Hepatocyte (in vitro differentiated cells): ENCODE measurements around the gene MAPK4. TPM values are rescaled to one million over a fixed set of nuclear protein-coding genes. Genes with fewer than 3 reads are reported as not detected.

Source experiments
- DNase-seq: peaks from one replicate; pipeline ENCODE4 v3.0.0-alpha.2; 2016; ENCODE audit warnings: low spot score
- H2AFZ ChIP-seq: fragments of 200-600 bp; sonication (generic); 2 replicates; pipeline ENCODE4 v1.6.0; 2016; ENCODE audit warnings: antibody characterized with exemption, mild to moderate bottlenecking
- H3K27ac ChIP-seq: fragments of 200-600 bp; sonication (generic); 2 replicates; pipeline ENCODE4 v1.5.1; 2016; ENCODE audit warnings: mild to moderate bottlenecking
- H3K27me3 ChIP-seq: fragments of 200-600 bp; sonication (generic); 2 replicates; pipeline ENCODE4 v1.6.1; 2016
- H3K36me3 ChIP-seq: fragments of 200-600 bp; sonication (generic); replicated peaks from 2 replicates; pipeline ENCODE4 v1.5.1; 2016; ENCODE audit warnings: low read depth; ENCODE audit not compliant: insufficient read depth
- H3K4me1 ChIP-seq: fragments of 200-600 bp; sonication (generic); 2 replicates; pipeline ENCODE4 v1.5.1; 2016; ENCODE audit warnings: mild to moderate bottlenecking, moderate library complexity; ENCODE audit not compliant: insufficient read depth
- H3K4me2 ChIP-seq: fragments of 200-600 bp; sonication (generic); 2 replicates; pipeline ENCODE4 v1.6.0; 2016
- H3K4me3 ChIP-seq: fragments of 200-600 bp; sonication (generic); 2 replicates; pipeline ENCODE4 v1.5.1; 2016; ENCODE audit warnings: mild to moderate bottlenecking
- H3K79me2 ChIP-seq: fragments of 200-600 bp; sonication (generic); 2 replicates; pipeline ENCODE4 v1.6.0; 2017; ENCODE audit warnings: mild to moderate bottlenecking
- H3K9me2 ChIP-seq: fragments of 200-600 bp; sonication (generic); replicated peaks from 2 replicates; pipeline ENCODE4 v1.6.0; 2017; ENCODE audit warnings: mild to moderate bottlenecking; ENCODE audit not compliant: insufficient read depth
- H3K9me3 ChIP-seq: fragments of 200-600 bp; sonication (generic); 2 replicates; pipeline ENCODE4 v1.5.1; 2016; ENCODE audit warnings: low read depth, mild to moderate bottlenecking
- H4K20me1 ChIP-seq: fragments of 200-600 bp; sonication (generic); 2 replicates; pipeline ENCODE4 v1.6.0; 2016; ENCODE audit warnings: mild to moderate bottlenecking; ENCODE audit not compliant: insufficient read depth, poor library complexity, severe bottlenecking
- CTCF ChIP-seq: fragments of 200-600 bp; sonication (generic); IDR thresholded peaks from 2 replicates; pipeline ENCODE4 v1.5.1; 2016; ENCODE audit warnings: antibody characterized with exemption, mild to moderate bottlenecking; ENCODE audit not compliant: poor library complexity
- EZH2 ChIP-seq: fragments of 200-600 bp; sonication (generic); IDR thresholded peaks from 2 replicates; pipeline ENCODE4 v1.6.1; 2016; ENCODE audit warnings: antibody characterized with exemption, mild to moderate bottlenecking, borderline replicate concordance
- EZH2phosphoT487 ChIP-seq: fragments of 200-600 bp; sonication (generic); IDR thresholded peaks from one replicate; pipeline ENCODE4 v1.6.1; 2018; ENCODE audit warnings: antibody characterized with exemption, mild to moderate bottlenecking, low read depth, moderate library complexity; ENCODE audit not compliant: unreplicated experiment, severe bottlenecking
- WGBS: methylation state at CpG from one replicate; pipeline ENCODE4 v1.1.6; 2016; ENCODE audit warnings: low lambda C conversion rate; ENCODE audit errors: missing lambda C conversion rate; 5-methylcytosine and 5-hydroxymethylcytosine counted together
- polyA plus RNA-seq: library from polyadenylated mRNA; unstranded; fragments of >200 nt; fragmentation: Nextera tagmentation; extraction: Ambion mirVana; gene quantifications from 2 replicates; pipeline ENCODE4 v1.2.1, GENCODE V29; 2016
- total RNA-seq: library from RNA; depleted of rRNA; stranded (reverse); fragments of >200 nt; gene quantifications from 2 replicates; pipeline ENCODE4 v1.2.3, GENCODE V29; 2014

The MAPK4 gene
- total and polyA plus RNA-seq, 2 experiments from 2014 or later = 2.0 to 2.4 TPM

GRCh38 chr18:50662775-50663383 lies 103.0 kb downstream of the MAPK4 start:
- H3K9me3 ChIP-seq = no peaks in the 10 kb centered on the region
- no peaks in the 10 kb centered on the region for H3K9me2 ChIP-seq
- no peak overlapping the region for H3K4me3 ChIP-seq
- H3K27ac ChIP-seq = no peak overlapping the region
- no peak overlapping the region for H3K4me2 ChIP-seq
- H3K36me3 ChIP-seq = no peaks in the 10 kb centered on the region
- H4K20me1 ChIP-seq = no peaks in the 10 kb centered on the region
- DNase-seq = no peak
- H3K27me3 ChIP-seq = no peaks in the 10 kb centered on the region
- no peaks in the 10 kb centered on the region for H3K4me1 ChIP-seq
- WGBS = 65% methylated on average over 10 of the region's 10 CpGs
- no peak for TF ChIP-seq CTCF
- TF ChIP-seq EZH2phosphoT487 = no peak
- no peak for TF ChIP-seq EZH2
- H3K79me2 ChIP-seq = no peaks in the 10 kb centered on the region
- H2AFZ ChIP-seq = no peak overlapping the region

DNA sequence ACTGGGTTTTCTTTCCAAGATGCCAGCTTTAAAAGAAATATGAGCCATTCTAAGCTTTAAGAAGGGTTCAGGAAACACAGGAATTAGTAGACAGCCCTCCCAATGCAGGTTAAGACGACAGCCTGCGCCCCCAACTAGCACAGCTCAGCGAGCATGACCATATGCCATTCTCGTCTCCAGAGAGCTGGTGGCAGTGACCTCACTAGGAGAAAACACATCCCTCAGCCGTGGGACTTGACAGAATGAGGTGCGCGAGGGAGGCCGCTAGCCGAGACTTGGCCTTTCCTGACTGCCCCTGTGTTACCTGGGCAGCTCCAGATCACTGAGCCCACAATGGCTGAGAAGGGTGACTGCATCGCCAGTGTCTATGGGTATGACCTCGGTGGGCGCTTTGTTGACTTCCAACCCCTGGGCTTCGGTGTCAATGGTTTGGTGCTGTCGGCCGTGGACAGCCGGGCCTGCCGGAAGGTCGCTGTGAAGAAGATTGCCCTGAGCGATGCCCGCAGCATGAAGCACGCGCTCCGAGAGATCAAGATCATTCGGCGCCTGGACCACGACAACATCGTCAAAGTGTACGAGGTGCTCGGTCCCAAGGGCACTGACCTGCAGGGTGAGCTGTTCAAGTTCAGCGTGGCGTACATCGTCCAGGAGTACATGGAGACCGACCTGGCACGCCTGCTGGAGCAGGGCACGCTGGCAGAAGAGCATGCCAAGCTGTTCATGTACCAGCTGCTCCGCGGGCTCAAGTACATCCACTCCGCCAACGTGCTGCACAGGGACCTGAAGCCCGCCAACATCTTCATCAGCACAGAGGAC lies 103.9 kb downstream of the MAPK4 start:
- Histone ChIP-seq H3K27me3 (no peaks in the 10 kb centered on the region), H3K9me2 (no peaks in the 10 kb centered on the region), H2AFZ (no peak overlapping the region), H4K20me1 (no peaks in the 10 kb centered on the region), H3K36me3 (no peaks in the 10 kb centered on the region), H3K27ac (no peak overlapping the region), H3K4me2 (no peak overlapping the region), H3K79me2 (no peaks in the 10 kb centered on the region), H3K9me3 (no peaks in the 10 kb centered on the region), H3K4me3 (no peak overlapping the region), H3K4me1 (no peaks in the 10 kb centered on the region)
- TF ChIP-seq CTCF (no peak), EZH2 (no peak)
- WGBS = 97% methylated on average over 40 of the region's 40 CpGs
- DNase-seq = no peak

GRCh38 chr18:50665015-50665414 lies 105.1 kb downstream of the MAPK4 start:
- H3K4me2 ChIP-seq = no peak overlapping the region
- no peak for DNase-seq
- H3K9me2 ChIP-seq = no peaks in the 10 kb centered on the region
- H3K36me3 ChIP-seq = no peaks in the 10 kb centered on the region
- no peak overlapping the region for H3K27ac ChIP-seq
- no peaks in the 10 kb centered on the region for H3K4me1 ChIP-seq
- H3K9me3 ChIP-seq = no peaks in the 10 kb centered on the region
- no peaks in the 10 kb centered on the region for H3K79me2 ChIP-seq
- no peak overlapping the region for H3K4me3 ChIP-seq
- 76% methylated on average over 6 of the region's 6 CpGs for WGBS
- TF ChIP-seq EZH2 (no peak), EZH2phosphoT487 (no peak), CTCF (no peak)
- no peaks in the 10 kb centered on the region for H4K20me1 ChIP-seq
- no peak overlapping the region for H2AFZ ChIP-seq
- H3K27me3 ChIP-seq = no peaks in the 10 kb centered on the region
